HG03103 (cell line): ENCODE results near the gene CST3.
"Not testable (repeated sequence)": the region's sequence is repeated elsewhere in the genome, so short reads cannot be mapped to it uniquely, and the experiment has no call there.

Experiments
- ATAC-seq: cut with Tn5 transposase; IDR thresholded peaks from one replicate; pipeline ENCODE4 v1.9.1; 2021; ENCODE audit warnings: low read depth; ENCODE audit not compliant: unreplicated experiment

Gene CST3

GRCh38 chr20:23629542-23630391 lies 8.0 kb downstream of the CST3 start:
- ATAC-seq: no peak

GRCh38 chr20:23629017-23629541 lies 8.7 kb downstream of the CST3 start:
- no peak for ATAC-seq

GRCh38 chr20:23628402-23629016 lies 9.2 kb downstream of the CST3 start:
- ATAC-seq: no peak

GRCh38 chr20:23627501-23627900 lies 10.3 kb downstream of the CST3 start:
- no peak for ATAC-seq

- no peak for ATAC-seq
Measured at GRCh38 chr20:23626040-23626620, 11.6 kb downstream of the CST3 start.

GRCh38 chr20:23625236-23625964 lies 12.4 kb downstream of the CST3 start:
- ATAC-seq: no peak

GRCh38 chr20:23624324-23624691 lies 13.4 kb downstream of the CST3 start:
- no peak for ATAC-seq

- no peak for ATAC-seq
Measured at GRCh38 chr20:23623666-23624323, 14.0 kb downstream of the CST3 start.

GRCh38 chr20:23622839-23623343 lies 14.9 kb downstream of the CST3 start:
- peak; percentile 79 for ATAC-seq

- ATAC-seq: not testable (repeated sequence)
Measured at GRCh38 chr20:23622401-23622800, 15.4 kb downstream of the CST3 start.

- not testable (repeated sequence) for ATAC-seq
Measured at GRCh38 chr20:23620670-23621386, 16.9 kb downstream of the CST3 start.

GRCh38 chr20:23614163-23614562 lies 23.6 kb downstream of the CST3 start:
- no peak for ATAC-seq

- no peak for ATAC-seq
Measured at GRCh38 chr20:23613676-23614075, 24.1 kb downstream of the CST3 start.

- no peak for ATAC-seq
Measured at GRCh38 chr20:23612396-23612795, 25.4 kb downstream of the CST3 start.

- ATAC-seq: no peak
Measured at GRCh38 chr20:23609486-23610109, 28.2 kb downstream of the CST3 start.

GRCh38 chr20:23608251-23608846 lies 29.4 kb downstream of the CST3 start:
- ATAC-seq: no peak

GRCh38 chr20:23607497-23608245 lies 30.1 kb downstream of the CST3 start:
- no peak for ATAC-seq

GRCh38 chr20:23606652-23607049 lies 31.1 kb downstream of the CST3 start:
- ATAC-seq: peak; percentile 91
